B cell (primary cell): ENCODE measurements around the gene LATS1. TPM values are rescaled to one million over a fixed set of nuclear protein-coding genes. Genes with fewer than 3 reads are reported as not detected.

Experiments used
- ATAC-seq: fragments of 200-7000 bp; cut with Tn5 transposase; one replicate; pipeline ENCODE4 v1.10.0; 2021; ENCODE audit warnings: low read depth, mild to moderate bottlenecking, moderate number of reproducible peaks, moderate library complexity
- CTCF ChIA-PET: fragments of 350-600 bp; sonication (Branson Sonifier 250); formaldehyde crosslinking; loops from one replicate; lab custom pipeline; 2021; ENCODE audit warnings: antibody characterized with exemption, inconsistent platforms; lab: Charles Lee
- POLR2A ChIA-PET: fragments of 350-600 bp; sonication (Branson Sonifier 250); formaldehyde crosslinking; loops from one replicate; lab custom pipeline; 2021; ENCODE audit warnings: antibody characterized with exemption; lab: Charles Lee
- DNase-seq: peaks from one replicate; pipeline ENCODE4 v3.0.0; 2013
- H2AFZ ChIP-seq: 2 replicates; pipeline ENCODE4 v1.6.1; 2012; ENCODE audit warnings: mild to moderate bottlenecking, low read depth, low read length; ENCODE audit not compliant: insufficient read depth, poor library complexity, severe bottlenecking
- H3K27ac ChIP-seq, 2 donors: 1 replicate in 1 of 2; 2 replicates in 1 of 2; pipeline ENCODE4 v1.5.1; 2012 to 2013; ENCODE audit warnings: low read length in 2 of 2, mild to moderate bottlenecking in 2 of 2, moderate library complexity in 1 of 2
- H3K27me3 ChIP-seq, 4 experiments: fragments of 200-600 bp in 1 of 4; sonication (generic) in 1 of 4; replicated peaks in 1 of 4; 1 replicate in 2 of 4; 2 replicates in 2 of 4; pipeline versions ENCODE4 v1.6.1 to v1.7.0; 2013 to 2016; ENCODE audit warnings: low read length in 3 of 4, mild to moderate bottlenecking in 2 of 4, mixed read lengths in 1 of 4, moderate library complexity in 1 of 4; ENCODE audit not compliant: insufficient read depth in 4 of 4, control insufficient read depth in 3 of 4; ENCODE audit errors: control extremely low read depth in 1 of 4
- H3K36me3 ChIP-seq, 2 experiments: replicated peaks in 1 of 2; 1 replicate in 1 of 2; 2 replicates in 1 of 2; pipeline versions ENCODE4 v1.6.1 to v1.7.1; 2013; ENCODE audit warnings: low read length in 1 of 2; ENCODE audit not compliant: insufficient read depth in 2 of 2, control insufficient read depth in 1 of 2; ENCODE audit errors: control extremely low read depth in 1 of 2, extremely low read depth in 1 of 2
- H3K4me1 ChIP-seq, 2 donors: fragments of 200-600 bp in 1 of 2; sonication (generic) in 1 of 2; 1 replicate in 1 of 2; 2 replicates in 1 of 2; pipeline versions ENCODE4 v1.5.1 to v1.6.1; 2013 to 2017; ENCODE audit warnings: low read length in 2 of 2; ENCODE audit not compliant: control insufficient read depth in 2 of 2, insufficient read depth in 2 of 2
- H3K4me2 ChIP-seq: replicated peaks from 2 replicates; pipeline ENCODE3; 2012; ENCODE audit warnings: mild to moderate bottlenecking, low read depth, low read length; ENCODE audit not compliant: poor library complexity, severe bottlenecking
- H3K4me3 ChIP-seq, 5 experiments: fragments of 200-600 bp in 1 of 5; sonication (generic) in 1 of 5; 1 replicate in 3 of 5; 2 replicates in 2 of 5; pipeline versions ENCODE4 v1.5.1 to v1.7.0; 2011 to 2016; ENCODE audit warnings: low read length in 4 of 5, mild to moderate bottlenecking in 4 of 5, low read depth in 2 of 5, control low read depth in 1 of 5, moderate library complexity in 1 of 5; ENCODE audit not compliant: insufficient read depth in 1 of 5; ENCODE audit errors: control extremely low read depth in 1 of 5, extremely low read depth in 1 of 5
- H3K79me2 ChIP-seq: fragments of 200-600 bp; sonication (generic); one replicate; pipeline ENCODE4 v1.6.0; 2016; ENCODE audit warnings: low read length; ENCODE audit not compliant: control insufficient read depth, insufficient read depth
- H3K9ac ChIP-seq: fragments of 200-600 bp; sonication (generic); 2 replicates; pipeline ENCODE4 v1.6.1; 2017; ENCODE audit warnings: mild to moderate bottlenecking, low read length, moderate library complexity
- H3K9me3 ChIP-seq, 3 donors: one replicate each; pipeline versions ENCODE4 v1.6.1 to v1.7.1; 2013; ENCODE audit warnings: low read length in 2 of 3; ENCODE audit not compliant: control insufficient read depth in 2 of 3, insufficient read depth in 1 of 3; ENCODE audit errors: control extremely low read depth in 1 of 3
- H4K20me1 ChIP-seq: 2 replicates; pipeline ENCODE4 v1.6.0; 2012; ENCODE audit warnings: mild to moderate bottlenecking, low read length; ENCODE audit not compliant: insufficient read depth, control insufficient read depth, poor library complexity, severe bottlenecking
- H3K27ac Mint-ChIP-seq: one replicate; pipeline ENCODE4 v1.8.0; 2021; ENCODE audit warnings: mixed read lengths
- H3K27me3 Mint-ChIP-seq: one replicate; pipeline ENCODE4 v1.8.0; 2021; ENCODE audit warnings: mixed read lengths
- H3K4me1 Mint-ChIP-seq: one replicate; pipeline ENCODE4 v1.8.0; 2021; ENCODE audit warnings: mixed read lengths
- H3K4me3 Mint-ChIP-seq: one replicate; pipeline ENCODE4 v1.8.0; 2021; ENCODE audit warnings: mixed read lengths
- H3K9me3 Mint-ChIP-seq: one replicate; pipeline ENCODE4 v1.8.0; 2022; ENCODE audit warnings: mixed read lengths; ENCODE audit not compliant: insufficient read depth
- CTCF ChIP-seq: fragments of 200-600 bp; IDR thresholded peaks from one replicate; pipeline ENCODE4 v1.8.0; 2022; ENCODE audit warnings: antibody characterized with exemption, mild to moderate bottlenecking
- EZH2 ChIP-seq: IDR thresholded peaks from 2 replicates; pipeline ENCODE4 v1.6.1; 2012; ENCODE audit warnings: borderline replicate concordance, low read depth, mild to moderate bottlenecking, moderate library complexity, low read length; ENCODE audit not compliant: insufficient read depth, poor library complexity, severe bottlenecking
- WGBS: methylation state at CpG from one replicate; pipeline ENCODE4 v1.1.5; 2013; ENCODE audit warnings: missing lambda C conversion rate; ENCODE audit not compliant: insufficient coverage; 5-methylcytosine and 5-hydroxymethylcytosine counted together
- intact Hi-C: fragments of 100-400 bp; cut with micrococcal nuclease; formaldehyde crosslinking; loops from one replicate; pipeline ENCODE4 v1.10.0; 2022
- polyA plus RNA-seq: library from polyadenylated mRNA; depleted of rRNA; stranded (reverse); fragments of >200 nt; gene quantifications from 2 replicates; pipeline ENCODE4 v1.2.3, GENCODE V29; 2012
- total RNA-seq, 2 donors: library from RNA; stranded (reverse); fragments of 120-200 nt in 1 of 2; gene quantifications; 1 replicate in 1 of 2; 2 replicates in 1 of 2; pipeline versions ENCODE4 v1.2.3 to v1.2.4, GENCODE V29; 2013 to 2022

LATS1 gene
- total and polyA plus RNA-seq, 2 donors (not counting 1 experiment from before 2014, with no cell fraction given) = 11.6 to 48.0 TPM

GRCh38 chr6:149751239-149751638 lies 33.3 kb upstream of the LATS1 start:
- no peak overlapping the region for H3K9ac ChIP-seq
- intact Hi-C loops = no loop called here

More at GRCh38 chr6:149751239-149751638, 33.3 kb upstream of the LATS1 start:
- no peaks in the 10 kb centered on the region for H3K27me3 Mint-ChIP-seq
- Histone ChIP-seq H4K20me1 (peaks cover 39% of the 10 kb centered on the region), H3K27ac (no peak overlapping the region), H3K36me3 (no peaks in the 10 kb centered on the region), H3K9me3 (no peaks in the 10 kb centered on the region), H3K4me2 (no peak overlapping the region), H3K27me3 (no peaks in the 10 kb centered on the region), H3K79me2 (peaks cover 81% of the 10 kb centered on the region), H2AFZ (no peak overlapping the region), H3K4me1 (peaks cover 25 to 29% of the 10 kb centered on the region in 2 donors), H3K4me3 (no peak overlapping the region)
- no peak overlapping the region for H3K27ac Mint-ChIP-seq
- ChIA-PET CTCF (interaction anchor here (0.6 kb wide), 1 partner anchor 84 kb away, joined by 4 read pairs; no protein-coding TSS in a partner anchor), POLR2A (interaction anchor here (0.7 kb wide), 1 partner anchor 279 kb away, joined by 8 read pairs; no protein-coding TSS in a partner anchor)
- ATAC-seq = no peak
- 100% methylated on average over 2 of the region's 8 CpGs for WGBS
- H3K9me3 Mint-ChIP-seq = no peaks in the 10 kb centered on the region
- no peak for TF ChIP-seq CTCF
- TF ChIP-seq EZH2 = no peak
- H3K4me1 Mint-ChIP-seq = peaks cover 34% of the 10 kb centered on the region
- no peak overlapping the region for H3K4me3 Mint-ChIP-seq
- DNase-seq = no peak
